K562 (cell line): ENCODE results near the gene ZNHIT1. TPM values are rescaled to one million over a fixed set of nuclear protein-coding genes. Genes with fewer than 3 reads are reported as not detected.

Source experiments
- CBFA2T2 ChIP-seq: fragments of 450-650 bp; conservative IDR thresholded peaks from 2 replicates; pipeline ENCODE4 v1.6.1; 2017; ENCODE audit warnings: mild to moderate bottlenecking
- CBX2 ChIP-seq: fragments of 200-600 bp; sonication (generic); IDR thresholded peaks from one replicate; pipeline ENCODE4 v1.6.1; 2012; ENCODE audit warnings: mild to moderate bottlenecking, low read length, inconsistent platforms; ENCODE audit not compliant: insufficient read depth, poor library complexity, severe bottlenecking
- DPF2 ChIP-seq: fragments of 450-650 bp; IDR thresholded peaks from 2 replicates; pipeline ENCODE4 v1.6.1; 2016
- EGR1 ChIP-seq: fragments of 450-650 bp; conservative IDR thresholded peaks from 2 replicates; pipeline ENCODE4 v1.6.1; 2017; ENCODE audit warnings: mild to moderate bottlenecking
- KLF6 ChIP-seq: fragments of 250-450 bp; sonication (Bioruptor Pico); IDR thresholded peaks from 2 replicates; pipeline ENCODE4 v1.4.0; 2020; ENCODE audit warnings: mild to moderate bottlenecking, moderate library complexity, borderline replicate concordance
- NR3C1 ChIP-seq: sonication (generic); formaldehyde crosslinking; IDR thresholded peaks from 2 replicates; pipeline ENCODE4 v1.8.1; 2022; ENCODE audit warnings: missing genetic modification reagents
- NUFIP1 ChIP-seq: fragments of 450-650 bp; IDR thresholded peaks from 2 replicates; pipeline ENCODE4 v1.6.1; 2018; ENCODE audit not compliant: partially characterized antibody
- PPARD ChIP-seq: fragments of 250-450 bp; sonication (Bioruptor Pico); IDR thresholded peaks from 2 replicates; pipeline ENCODE4 v1.8.0; 2022; ENCODE audit warnings: inconsistent platforms, mild to moderate bottlenecking, moderate library complexity
- SIN3A ChIP-seq, 2 experiments: fragments of 150-350 bp in 1 of 2; IDR thresholded peaks; 2 replicates each; pipeline ENCODE4 v1.6.1; 2011 to 2016; ENCODE audit warnings: borderline replicate concordance in 2 of 2, low read depth in 2 of 2, low read length in 2 of 2, mild to moderate bottlenecking in 2 of 2, moderate library complexity in 2 of 2; ENCODE audit not compliant: control insufficient read depth in 1 of 2
- STAT5A ChIP-seq: IDR thresholded peaks from 2 replicates; pipeline ENCODE4 v1.6.1; 2012; ENCODE audit warnings: low read length, inconsistent platforms, borderline replicate concordance
- TAF9B ChIP-seq: fragments of 450-650 bp; IDR thresholded peaks from 2 replicates; pipeline ENCODE4 v1.6.1; 2018; ENCODE audit warnings: mild to moderate bottlenecking; ENCODE audit not compliant: partially characterized antibody
- ZNF197 ChIP-seq: fragments of 200-800 bp; sonication (Bioruptor generic); IDR thresholded peaks from 2 replicates; pipeline ENCODE4 v1.6.1; 2016; ENCODE audit warnings: low read depth, missing genetic modification characterization, missing compliant biosample characterization
- ZNF695 ChIP-seq: fragments of 450-650 bp; formaldehyde crosslinking; IDR thresholded peaks from 2 replicates; pipeline ENCODE4 v1.4.0; 2020; ENCODE audit warnings: mild to moderate bottlenecking, moderate library complexity
- polyA plus RNA-seq, 8 experiments: library from polyadenylated mRNA; depleted of rRNA in 4 of 8; stranded (reverse) in 5 of 8; unstranded in 3 of 8; fragments of >200 nt; fragmentation: Nextera tagmentation in 2 of 8; fragmentation: Illumina TruSeq in 1 of 8; extraction: Ambion mirVana in 2 of 8; extraction: Trizol in 1 of 8; gene quantifications; 2 replicates each; pipeline versions ENCODE4 v1.2.1 to v1.2.3, GENCODE V29; 2011 to 2014; ENCODE audit warnings: inconsistent platforms in 1 of 8, missing spikeins in 1 of 8
- total RNA-seq, 7 experiments: library from RNA; depleted of rRNA in 6 of 7; stranded (reverse); fragments of >200 nt in 6 of 7; fragmentation: Illumina TruSeq in 2 of 7; extraction: Trizol in 2 of 7; gene quantifications; 2 replicates each; pipeline versions ENCODE4 v1.2.1 to v1.2.3, GENCODE V29; 2011 to 2021; ENCODE audit warnings: low replicate concordance in 1 of 7
- TF ChIP-seq, protein P1 (sequence below), 3 experiments: IDR thresholded peaks in 2 of 3; conservative IDR thresholded peaks in 1 of 3; 2 replicates each; pipeline ENCODE4 v1.5.1; 2011 to 2012; ENCODE audit warnings: low read length in 3 of 3, mild to moderate bottlenecking in 3 of 3, control low read depth in 2 of 3, improper control_type of control experiment in 1 of 3, inconsistent platforms in 1 of 3, low read depth in 1 of 3, mixed read lengths in 1 of 3, moderate library complexity in 1 of 3; ENCODE audit not compliant: insufficient read depth in 2 of 3
- TF ChIP-seq, protein P2 (sequence below): fragments of 250-450 bp; sonication (Bioruptor Pico); IDR thresholded peaks from 2 replicates; pipeline ENCODE4 v1.5.0; 2022; ENCODE audit warnings: mild to moderate bottlenecking
- TF ChIP-seq, protein P3 (sequence below): sonication (generic); formaldehyde crosslinking; IDR thresholded peaks from 2 replicates; pipeline ENCODE4 v1.8.0; 2022; ENCODE audit warnings: mild to moderate bottlenecking, low read depth, missing genetic modification reagents
- TF ChIP-seq, protein P4 (sequence below): fragments of 450-650 bp; formaldehyde crosslinking; IDR thresholded peaks from 2 replicates; pipeline ENCODE4 v1.4.0; 2022; ENCODE audit warnings: missing genetic modification characterization
- TF ChIP-seq, protein P5 (sequence below): fragments of 450-650 bp; IDR thresholded peaks from 2 replicates; pipeline ENCODE4 v1.6.1; 2017; ENCODE audit warnings: mild to moderate bottlenecking, moderate library complexity

ZNHIT1 gene
- total and polyA plus RNA-seq, 9 of the 15 experiments (the other 6 are each of a cell fraction or from before 2014, with no cell fraction given) = 6.4 to 162 (median 70.1) TPM

DNA sequence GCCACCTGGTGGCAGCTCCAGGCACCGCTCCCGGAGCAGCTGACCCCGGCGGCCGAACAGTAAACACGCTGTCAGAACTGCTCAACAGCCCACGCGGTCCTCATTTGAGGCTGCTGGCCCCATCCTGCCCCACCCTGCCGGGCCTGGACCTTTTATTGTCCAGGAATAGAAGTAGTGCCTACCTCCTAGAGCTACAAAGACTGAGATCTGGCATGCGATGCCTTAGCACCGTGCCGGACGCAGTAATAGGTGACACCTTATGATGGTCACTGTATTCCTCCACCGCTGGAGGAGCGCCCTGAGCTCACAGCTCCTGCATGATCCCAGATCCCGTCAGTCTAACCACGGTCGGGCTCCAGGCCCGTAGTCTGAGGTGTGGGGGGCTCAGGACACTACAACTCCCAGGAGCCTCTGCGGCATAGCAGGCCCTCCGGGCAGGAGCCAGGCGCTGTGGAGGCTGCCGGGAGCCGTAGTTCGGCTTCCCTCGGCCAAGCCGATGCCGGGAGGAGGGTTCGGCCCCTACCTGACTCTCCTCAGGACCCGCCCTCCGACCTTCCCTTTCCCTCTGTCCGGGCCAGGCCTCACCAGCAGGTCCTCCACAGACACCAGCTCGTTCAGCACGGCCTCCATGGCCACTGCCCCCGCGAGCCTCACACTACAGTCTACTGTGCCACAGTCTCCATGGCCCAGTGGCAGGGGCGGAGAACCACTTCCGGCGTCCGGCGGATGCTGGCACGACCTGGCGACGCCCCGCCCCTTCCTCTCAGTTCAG is 26.6 kb downstream of the ZNHIT1 start, which contains the start of gene FIS1 (continued):
- TF ChIP-seq, protein P1, sequence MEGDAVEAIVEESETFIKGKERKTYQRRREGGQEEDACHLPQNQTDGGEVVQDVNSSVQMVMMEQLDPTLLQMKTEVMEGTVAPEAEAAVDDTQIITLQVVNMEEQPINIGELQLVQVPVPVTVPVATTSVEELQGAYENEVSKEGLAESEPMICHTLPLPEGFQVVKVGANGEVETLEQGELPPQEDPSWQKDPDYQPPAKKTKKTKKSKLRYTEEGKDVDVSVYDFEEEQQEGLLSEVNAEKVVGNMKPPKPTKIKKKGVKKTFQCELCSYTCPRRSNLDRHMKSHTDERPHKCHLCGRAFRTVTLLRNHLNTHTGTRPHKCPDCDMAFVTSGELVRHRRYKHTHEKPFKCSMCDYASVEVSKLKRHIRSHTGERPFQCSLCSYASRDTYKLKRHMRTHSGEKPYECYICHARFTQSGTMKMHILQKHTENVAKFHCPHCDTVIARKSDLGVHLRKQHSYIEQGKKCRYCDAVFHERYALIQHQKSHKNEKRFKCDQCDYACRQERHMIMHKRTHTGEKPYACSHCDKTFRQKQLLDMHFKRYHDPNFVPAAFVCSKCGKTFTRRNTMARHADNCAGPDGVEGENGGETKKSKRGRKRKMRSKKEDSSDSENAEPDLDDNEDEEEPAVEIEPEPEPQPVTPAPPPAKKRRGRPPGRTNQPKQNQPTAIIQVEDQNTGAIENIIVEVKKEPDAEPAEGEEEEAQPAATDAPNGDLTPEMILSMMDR (IDR thresholded peaks at IDR 0.05 in 2 of 3, conservative IDR thresholded peaks at IDR 0.05 in 1 of 3; ENCODE audit: insufficient read depth in 2 of 3, low read depth in 1 of 3, low read length in 3 of 3) = peak; percentile 87 to 97 (median 95)
- TF ChIP-seq CBFA2T2 (no peak), TAF9B (no peak), KLF6 (CRISPR knock-in tag) (no peak), ZNF197 (no peak), NR3C1 (CRISPR knock-in tag) (no peak), NUFIP1 (no peak), EGR1 (peak; percentile 64), DPF2 (0 out of 2 replicates have a peak, but pooled peaks have one; percentile 55), SIN3A (IDR thresholded peaks at IDR 0.05; ENCODE audit: borderline replicate concordance in 2 of 2, control insufficient read depth in 1 of 2, low read depth in 2 of 2, low read length in 2 of 2) (peak; percentile 91 to 96), ZNF695 (CRISPR knock-in tag) (no peak; the same call in 1 of the 2 replicates), CBX2 (no peak), PPARD (no peak), STAT5A (no peak; the same call in 1 of the 2 replicates)
- TF ChIP-seq, protein P2, sequence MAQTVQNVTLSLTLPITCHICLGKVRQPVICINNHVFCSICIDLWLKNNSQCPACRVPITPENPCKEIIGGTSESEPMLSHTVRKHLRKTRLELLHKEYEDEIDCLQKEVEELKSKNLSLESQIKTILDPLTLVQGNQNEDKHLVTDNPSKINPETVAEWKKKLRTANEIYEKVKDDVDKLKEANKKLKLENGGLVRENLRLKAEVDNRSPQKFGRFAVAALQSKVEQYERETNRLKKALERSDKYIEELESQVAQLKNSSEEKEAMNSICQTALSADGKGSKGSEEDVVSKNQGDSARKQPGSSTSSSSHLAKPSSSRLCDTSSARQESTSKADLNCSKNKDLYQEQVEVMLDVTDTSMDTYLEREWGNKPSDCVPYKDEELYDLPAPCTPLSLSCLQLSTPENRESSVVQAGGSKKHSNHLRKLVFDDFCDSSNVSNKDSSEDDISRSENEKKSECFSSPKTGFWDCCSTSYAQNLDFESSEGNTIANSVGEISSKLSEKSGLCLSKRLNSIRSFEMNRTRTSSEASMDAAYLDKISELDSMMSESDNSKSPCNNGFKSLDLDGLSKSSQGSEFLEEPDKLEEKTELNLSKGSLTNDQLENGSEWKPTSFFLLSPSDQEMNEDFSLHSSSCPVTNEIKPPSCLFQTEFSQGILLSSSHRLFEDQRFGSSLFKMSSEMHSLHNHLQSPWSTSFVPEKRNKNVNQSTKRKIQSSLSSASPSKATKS = no peak
- TF ChIP-seq, protein P3, sequence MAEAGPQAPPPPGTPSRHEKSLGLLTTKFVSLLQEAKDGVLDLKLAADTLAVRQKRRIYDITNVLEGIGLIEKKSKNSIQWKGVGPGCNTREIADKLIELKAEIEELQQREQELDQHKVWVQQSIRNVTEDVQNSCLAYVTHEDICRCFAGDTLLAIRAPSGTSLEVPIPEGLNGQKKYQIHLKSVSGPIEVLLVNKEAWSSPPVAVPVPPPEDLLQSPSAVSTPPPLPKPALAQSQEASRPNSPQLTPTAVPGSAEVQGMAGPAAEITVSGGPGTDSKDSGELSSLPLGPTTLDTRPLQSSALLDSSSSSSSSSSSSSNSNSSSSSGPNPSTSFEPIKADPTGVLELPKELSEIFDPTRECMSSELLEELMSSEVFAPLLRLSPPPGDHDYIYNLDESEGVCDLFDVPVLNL = peak; percentile 45; the same call in 1 of the 2 replicates
- TF ChIP-seq, protein P4, sequence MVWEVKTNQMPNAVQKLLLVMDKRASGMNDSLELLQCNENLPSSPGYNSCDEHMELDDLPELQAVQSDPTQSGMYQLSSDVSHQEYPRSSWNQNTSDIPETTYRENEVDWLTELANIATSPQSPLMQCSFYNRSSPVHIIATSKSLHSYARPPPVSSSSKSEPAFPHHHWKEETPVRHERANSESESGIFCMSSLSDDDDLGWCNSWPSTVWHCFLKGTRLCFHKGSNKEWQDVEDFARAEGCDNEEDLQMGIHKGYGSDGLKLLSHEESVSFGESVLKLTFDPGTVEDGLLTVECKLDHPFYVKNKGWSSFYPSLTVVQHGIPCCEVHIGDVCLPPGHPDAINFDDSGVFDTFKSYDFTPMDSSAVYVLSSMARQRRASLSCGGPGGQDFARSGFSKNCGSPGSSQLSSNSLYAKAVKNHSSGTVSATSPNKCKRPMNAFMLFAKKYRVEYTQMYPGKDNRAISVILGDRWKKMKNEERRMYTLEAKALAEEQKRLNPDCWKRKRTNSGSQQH = peak; percentile 25; the same call in 1 of the 2 replicates
- TF ChIP-seq, protein P5, sequence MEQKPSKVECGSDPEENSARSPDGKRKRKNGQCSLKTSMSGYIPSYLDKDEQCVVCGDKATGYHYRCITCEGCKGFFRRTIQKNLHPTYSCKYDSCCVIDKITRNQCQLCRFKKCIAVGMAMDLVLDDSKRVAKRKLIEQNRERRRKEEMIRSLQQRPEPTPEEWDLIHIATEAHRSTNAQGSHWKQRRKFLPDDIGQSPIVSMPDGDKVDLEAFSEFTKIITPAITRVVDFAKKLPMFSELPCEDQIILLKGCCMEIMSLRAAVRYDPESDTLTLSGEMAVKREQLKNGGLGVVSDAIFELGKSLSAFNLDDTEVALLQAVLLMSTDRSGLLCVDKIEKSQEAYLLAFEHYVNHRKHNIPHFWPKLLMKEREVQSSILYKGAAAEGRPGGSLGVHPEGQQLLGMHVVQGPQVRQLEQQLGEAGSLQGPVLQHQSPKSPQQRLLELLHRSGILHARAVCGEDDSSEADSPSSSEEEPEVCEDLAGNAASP = no peak
